Frontal cortex (tissue), 4 donors: ENCODE data around the gene SDK1. TPM values are rescaled to one million over a fixed set of nuclear protein-coding genes. Genes with fewer than 3 reads are reported as not detected.

ENCODE experiments used
- DNase-seq, 2 donors: peaks; one replicate each; pipeline ENCODE4 v3.0.0; 2012; ENCODE audit warnings: low spot score in 2 of 2
- FAIRE-seq: peaks from 2 replicates; lab custom pipeline; 2012; peaks lifted over from hg19 to GRCh38; lab: Jason Lieb, UNC
- total RNA-seq: library from RNA; depleted of rRNA; stranded (reverse); fragments of >200 nt; gene quantifications from one replicate; pipeline ENCODE4 v1.2.3, GENCODE V29; 2014
- donor health status: control.
- donor health status: control.
- donor health status: control.

SDK1 gene
- total RNA-seq, 1 donor from 2014 or later = 33.0 TPM

DNA sequence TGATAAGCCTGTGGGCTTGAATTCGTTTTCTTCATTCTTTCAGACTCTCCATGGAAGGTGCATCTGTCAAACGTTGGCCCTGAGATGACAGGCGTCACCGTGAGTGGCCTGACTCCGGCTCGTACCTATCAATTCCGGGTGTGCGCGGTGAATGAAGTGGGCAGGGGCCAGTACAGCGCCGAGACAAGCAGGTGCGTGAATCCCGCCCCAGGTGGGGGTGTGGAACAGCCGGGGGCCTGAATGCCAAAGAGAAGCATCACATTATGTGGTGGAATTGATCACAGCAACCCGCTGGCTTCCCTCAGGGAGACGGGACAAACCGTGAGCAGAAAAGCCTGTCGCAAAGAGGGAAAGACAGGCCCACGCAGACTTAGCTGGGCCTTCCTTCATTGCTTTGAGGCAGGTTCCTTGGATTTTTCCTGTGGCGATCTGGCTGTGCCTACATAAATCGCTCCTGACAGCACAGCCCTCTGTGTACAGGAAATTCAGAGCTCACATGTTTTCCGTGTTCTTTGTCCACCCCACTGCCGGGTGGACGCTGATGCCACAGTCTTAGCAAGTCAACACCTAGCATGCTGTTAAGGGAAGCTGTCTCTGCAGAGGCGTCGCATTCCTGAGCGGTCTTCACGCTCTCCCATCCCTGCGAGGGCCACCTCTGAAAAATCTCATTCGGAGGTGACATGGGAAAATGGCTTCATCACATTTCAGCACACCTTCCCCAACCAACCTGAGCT lies 710.0 kb downstream of the SDK1 start:
- FAIRE-seq (no peak), DNase-seq (no peak)

DNA sequence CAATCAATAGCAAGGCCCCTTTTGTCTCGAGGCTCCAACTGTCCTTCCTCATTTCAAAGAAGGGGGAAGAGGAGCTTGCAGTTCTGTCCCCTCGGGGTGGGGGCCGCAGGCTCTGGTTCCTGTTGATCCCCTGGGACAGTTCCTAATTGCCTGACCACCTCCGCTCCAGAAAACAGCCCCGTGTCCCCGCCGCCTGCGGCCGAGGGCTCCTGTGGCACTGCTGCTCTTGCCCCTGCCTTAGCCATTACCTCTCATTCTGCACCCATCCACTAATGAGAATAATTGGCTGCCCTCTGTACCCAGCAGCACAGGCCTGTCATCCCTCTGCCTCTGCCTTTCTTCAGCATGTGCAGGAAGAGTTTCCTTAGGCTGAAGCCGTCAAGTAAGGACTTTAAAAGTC lies 712.7 kb downstream of the SDK1 start:
- DNase-seq (no peak), FAIRE-seq (no peak)

GRCh38 chr7:4014346-4015050 lies 713.4 kb downstream of the SDK1 start:
- FAIRE-seq (no peak), DNase-seq (no peak)

GRCh38 chr7:4015371-4015770 lies 714.3 kb downstream of the SDK1 start:
- FAIRE-seq (no peak), DNase-seq (no peak)

GRCh38 chr7:4015996-4016395 lies 714.9 kb downstream of the SDK1 start:
- DNase-seq (no peak), FAIRE-seq (no peak)

DNA sequence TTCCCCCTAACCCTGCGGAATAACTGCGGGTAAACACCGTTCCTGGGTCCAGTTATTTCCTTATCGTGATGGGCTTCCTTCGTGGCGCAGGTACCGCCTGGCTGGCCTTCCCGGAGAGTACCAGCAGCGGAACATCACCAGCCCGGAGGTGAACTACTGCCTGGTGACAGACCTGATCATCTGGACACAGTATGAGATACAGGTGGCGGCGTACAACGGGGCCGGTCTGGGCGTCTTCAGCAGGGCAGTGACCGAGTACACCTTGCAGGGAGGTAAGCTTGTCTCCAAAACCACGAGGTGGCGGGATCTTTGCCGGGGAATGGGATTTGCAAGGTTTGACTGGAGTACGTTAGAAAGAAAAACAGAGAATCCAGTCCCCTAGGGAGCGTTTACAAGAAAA lies 716.0 kb downstream of the SDK1 start:
- DNase-seq (no peak), FAIRE-seq (no peak)

DNA sequence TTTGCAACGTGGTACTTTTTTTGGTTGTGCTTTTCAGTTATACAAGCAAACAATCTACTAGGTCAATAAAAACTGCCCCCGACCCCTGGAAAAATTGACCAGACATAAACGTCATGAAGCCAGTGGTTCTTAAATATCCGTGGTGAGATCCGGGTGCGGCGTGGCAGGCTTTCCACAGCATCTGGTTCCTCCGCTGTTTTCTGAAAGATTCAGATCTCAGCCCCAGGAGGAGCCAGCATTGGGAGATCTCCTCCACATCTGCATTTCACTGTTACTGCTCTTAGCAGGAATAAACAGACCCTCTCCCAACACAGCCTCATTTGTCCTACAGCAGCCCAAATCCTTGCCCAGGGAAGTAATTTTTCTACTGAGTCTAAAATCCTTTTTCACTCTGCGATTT lies 716.7 kb downstream of the SDK1 start:
- DNase-seq (no peak), FAIRE-seq (no peak)

- FAIRE-seq (no peak), DNase-seq (no peak)
Observed at GRCh38 chr7:4018601-4019316, 717.7 kb downstream of the SDK1 start.

GRCh38 chr7:4020086-4020485 lies 719.0 kb downstream of the SDK1 start:
- FAIRE-seq = no peak
- no peak for DNase-seq

GRCh38 chr7:4021413-4021812 lies 720.4 kb downstream of the SDK1 start:
- FAIRE-seq = no peak
- DNase-seq = no peak

- no peak for DNase-seq
- no peak for FAIRE-seq
Observed at GRCh38 chr7:4022265-4022664, 721.2 kb downstream of the SDK1 start.

- FAIRE-seq (no peak), DNase-seq (no peak)
Observed at GRCh38 chr7:4023502-4023901, 722.5 kb downstream of the SDK1 start.

- FAIRE-seq (no peak), DNase-seq (no peak)
Observed at GRCh38 chr7:4024133-4024532, 723.1 kb downstream of the SDK1 start.

- DNase-seq (no peak), FAIRE-seq (no peak)
Observed at GRCh38 chr7:4024806-4025205, 723.8 kb downstream of the SDK1 start.

DNA sequence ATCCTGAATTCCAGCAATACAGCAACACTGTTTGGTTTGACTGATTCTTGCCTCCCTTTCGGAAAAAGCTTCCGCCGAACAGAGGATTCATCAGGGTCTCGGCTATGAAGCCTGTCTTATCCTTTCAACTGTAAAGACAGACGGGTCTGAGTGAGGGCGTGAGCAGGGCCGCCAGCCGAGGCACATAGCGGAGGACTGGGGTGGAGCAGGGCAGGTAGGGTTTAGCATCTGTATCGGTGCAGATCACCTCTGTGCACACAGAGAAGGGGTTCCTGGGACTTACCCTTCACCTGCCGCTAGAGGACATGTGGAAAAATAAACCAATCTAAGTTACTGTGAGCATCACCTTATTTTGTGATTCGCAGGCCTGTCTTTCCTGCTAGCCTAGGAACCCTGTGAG lies 724.2 kb downstream of the SDK1 start:
- DNase-seq = no peak
- FAIRE-seq = no peak

DNA sequence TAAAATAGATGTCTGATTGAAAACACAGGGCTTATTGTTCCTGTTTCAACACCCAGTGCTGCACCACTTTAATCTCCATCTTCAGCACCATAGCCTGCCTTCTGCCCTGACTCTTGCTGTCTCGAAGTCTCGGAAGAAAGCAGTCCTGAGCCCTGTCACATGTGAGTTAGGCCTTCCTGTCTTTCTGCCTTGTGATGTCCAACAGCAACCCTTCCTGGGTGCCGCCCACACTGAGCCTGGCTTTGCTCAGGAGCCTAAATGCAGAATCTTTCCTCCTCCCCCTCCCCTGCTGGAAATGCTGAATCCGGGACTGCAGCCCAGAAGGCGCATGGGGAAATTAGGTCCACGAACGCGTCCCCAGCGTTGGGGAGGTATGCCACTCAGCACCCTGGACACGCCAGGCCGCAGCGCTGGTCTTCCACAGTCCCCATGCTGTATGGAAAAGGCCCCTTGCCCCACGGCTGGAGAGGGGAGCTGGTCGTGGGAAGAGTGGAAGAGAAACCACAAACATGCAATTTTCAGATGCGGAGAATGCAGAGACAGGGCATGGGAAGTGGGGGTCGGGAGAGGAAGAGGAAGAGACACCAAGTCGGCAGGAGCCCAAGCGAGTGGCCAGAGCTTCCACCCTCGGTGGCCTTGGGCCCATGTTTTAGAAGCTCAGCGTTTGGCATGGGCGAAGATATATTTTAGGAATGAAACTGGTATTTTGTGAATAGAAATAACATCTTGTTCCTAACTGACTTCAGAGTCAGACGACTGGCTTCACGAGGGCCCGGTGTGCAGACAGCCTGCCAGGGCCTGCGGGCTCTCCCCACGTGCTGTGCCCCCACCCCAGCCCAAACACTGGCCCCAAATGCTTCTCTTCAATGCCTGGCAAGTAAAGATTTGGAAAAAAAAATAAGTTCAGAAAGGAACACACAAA lies 724.9 kb downstream of the SDK1 start:
- FAIRE-seq = no peak
- no peak for DNase-seq

DNA sequence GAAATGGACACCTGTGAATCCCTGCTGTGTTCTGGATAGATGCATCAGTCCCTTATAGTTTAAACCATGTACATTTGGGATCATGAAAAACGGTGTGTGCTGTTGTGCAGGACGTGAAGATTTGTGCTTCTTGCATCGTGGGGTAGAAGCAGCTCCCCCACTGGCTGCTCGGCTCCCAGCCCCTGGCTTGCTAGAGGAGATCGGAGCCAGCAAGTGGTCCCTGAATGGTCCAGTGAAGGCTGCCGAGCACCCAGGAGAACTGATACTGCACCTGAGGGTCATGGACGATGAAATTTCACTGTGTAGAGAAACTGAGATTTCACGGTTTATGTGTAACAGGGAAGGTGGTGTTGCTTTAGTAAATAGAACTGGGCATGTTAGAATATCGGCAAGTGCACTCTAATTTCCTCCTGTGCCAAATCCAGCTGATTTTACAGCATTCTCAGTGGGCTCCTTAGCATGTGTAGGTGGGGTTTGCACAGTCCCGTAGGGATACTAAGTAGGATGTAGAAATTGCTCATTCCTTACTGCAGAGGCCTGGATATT lies 726.0 kb downstream of the SDK1 start:
- DNase-seq (no peak), FAIRE-seq (no peak)

- no peak for DNase-seq
- FAIRE-seq = no peak
Observed at GRCh38 chr7:4028221-4028620, 727.2 kb downstream of the SDK1 start.

GRCh38 chr7:4029941-4030340 lies 728.9 kb downstream of the SDK1 start:
- no peak for FAIRE-seq

More at GRCh38 chr7:4029941-4030340, 728.9 kb downstream of the SDK1 start:
- DNase-seq = no peak
